Body of pancreas (tissue), 4 donors: ENCODE measurements around the gene ENDOD1. TPM values are rescaled to one million over a fixed set of nuclear protein-coding genes. Genes with fewer than 3 reads are reported as not detected.

Source experiments
- ATAC-seq: fragments of 150-250 bp; one replicate; pipeline ENCODE4 v1.9.1; 2016
- DNase-seq, 4 donors: peaks; one replicate each; pipeline ENCODE4 v3.0.0-alpha.2; 2019
- H3K27ac ChIP-seq, 4 donors: fragments of 200-600 bp; sonication (generic); 1 replicate in 3 of 4; 2 replicates in 1 of 4; pipeline versions ENCODE4 v1.5.1 to v1.6.1; 2016 to 2019; ENCODE audit warnings: mild to moderate bottlenecking in 1 of 4, mixed read lengths in 1 of 4, moderate library complexity in 1 of 4
- H3K27me3 ChIP-seq, 2 donors: fragments of 200-600 bp; sonication (generic); one replicate each; pipeline ENCODE4 v1.6.0; 2016; ENCODE audit warnings: mild to moderate bottlenecking in 1 of 2
- H3K36me3 ChIP-seq, 2 donors: fragments of 200-600 bp; sonication (generic); replicated peaks in 1 of 2; 2 replicates each; pipeline ENCODE4 v1.5.1; 2016; ENCODE audit warnings: low read depth in 2 of 2; ENCODE audit not compliant: insufficient read depth in 1 of 2
- H3K4me1 ChIP-seq: fragments of 200-600 bp; sonication (generic); one replicate; pipeline ENCODE4 v1.6.0; 2016
- H3K4me3 ChIP-seq, 2 donors: fragments of 200-600 bp; sonication (generic); 1 replicate in 1 of 2; 2 replicates in 1 of 2; pipeline ENCODE4 v1.5.1; 2016 to 2019
- H3K9me3 ChIP-seq, 3 donors: fragments of 200-600 bp; sonication (generic); 1 replicate in 2 of 3; 2 replicates in 1 of 3; pipeline ENCODE4 v1.5.1; 2016
- POLR2A ChIP-seq, 3 donors: fragments of 450-650 bp; IDR thresholded peaks; one replicate each; pipeline ENCODE4 v1.6.1; 2016; ENCODE audit warnings: antibody characterized with exemption in 3 of 3, mild to moderate bottlenecking in 2 of 3
- WGBS, 2 donors: methylation state at CpG; one replicate each; pipeline ENCODE4 v1.1.5; 2017; 5-methylcytosine and 5-hydroxymethylcytosine counted together
- intact Hi-C: fragments of 100-400 bp; cut with DNase I; formaldehyde crosslinking; loops from one replicate; pipeline ENCODE4 v1.15.1; 2023
- total RNA-seq, 2 donors: library from RNA; depleted of rRNA; stranded (reverse); fragments of >200 nt; gene quantifications; one replicate each; pipeline ENCODE4 v1.1.0, GENCODE V29; 2016
- TF ChIP-seq, protein P1 (sequence below), 7 experiments: fragments of 450-650 bp in 4 of 7; fragments of 200-600 bp in 3 of 7; sonication (generic) in 3 of 7; IDR thresholded peaks; one replicate each; pipeline ENCODE4 v1.5.1; 2016 to 2019; ENCODE audit warnings: antibody characterized with exemption in 7 of 7

Gene ENDOD1, protein sequence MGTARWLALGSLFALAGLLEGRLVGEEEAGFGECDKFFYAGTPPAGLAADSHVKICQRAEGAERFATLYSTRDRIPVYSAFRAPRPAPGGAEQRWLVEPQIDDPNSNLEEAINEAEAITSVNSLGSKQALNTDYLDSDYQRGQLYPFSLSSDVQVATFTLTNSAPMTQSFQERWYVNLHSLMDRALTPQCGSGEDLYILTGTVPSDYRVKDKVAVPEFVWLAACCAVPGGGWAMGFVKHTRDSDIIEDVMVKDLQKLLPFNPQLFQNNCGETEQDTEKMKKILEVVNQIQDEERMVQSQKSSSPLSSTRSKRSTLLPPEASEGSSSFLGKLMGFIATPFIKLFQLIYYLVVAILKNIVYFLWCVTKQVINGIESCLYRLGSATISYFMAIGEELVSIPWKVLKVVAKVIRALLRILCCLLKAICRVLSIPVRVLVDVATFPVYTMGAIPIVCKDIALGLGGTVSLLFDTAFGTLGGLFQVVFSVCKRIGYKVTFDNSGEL
- 10 to 100 TPM in 1 of 2 donors, 1 to 10 TPM in 1; 8.6 to 13.7 TPM for total RNA-seq

DNA sequence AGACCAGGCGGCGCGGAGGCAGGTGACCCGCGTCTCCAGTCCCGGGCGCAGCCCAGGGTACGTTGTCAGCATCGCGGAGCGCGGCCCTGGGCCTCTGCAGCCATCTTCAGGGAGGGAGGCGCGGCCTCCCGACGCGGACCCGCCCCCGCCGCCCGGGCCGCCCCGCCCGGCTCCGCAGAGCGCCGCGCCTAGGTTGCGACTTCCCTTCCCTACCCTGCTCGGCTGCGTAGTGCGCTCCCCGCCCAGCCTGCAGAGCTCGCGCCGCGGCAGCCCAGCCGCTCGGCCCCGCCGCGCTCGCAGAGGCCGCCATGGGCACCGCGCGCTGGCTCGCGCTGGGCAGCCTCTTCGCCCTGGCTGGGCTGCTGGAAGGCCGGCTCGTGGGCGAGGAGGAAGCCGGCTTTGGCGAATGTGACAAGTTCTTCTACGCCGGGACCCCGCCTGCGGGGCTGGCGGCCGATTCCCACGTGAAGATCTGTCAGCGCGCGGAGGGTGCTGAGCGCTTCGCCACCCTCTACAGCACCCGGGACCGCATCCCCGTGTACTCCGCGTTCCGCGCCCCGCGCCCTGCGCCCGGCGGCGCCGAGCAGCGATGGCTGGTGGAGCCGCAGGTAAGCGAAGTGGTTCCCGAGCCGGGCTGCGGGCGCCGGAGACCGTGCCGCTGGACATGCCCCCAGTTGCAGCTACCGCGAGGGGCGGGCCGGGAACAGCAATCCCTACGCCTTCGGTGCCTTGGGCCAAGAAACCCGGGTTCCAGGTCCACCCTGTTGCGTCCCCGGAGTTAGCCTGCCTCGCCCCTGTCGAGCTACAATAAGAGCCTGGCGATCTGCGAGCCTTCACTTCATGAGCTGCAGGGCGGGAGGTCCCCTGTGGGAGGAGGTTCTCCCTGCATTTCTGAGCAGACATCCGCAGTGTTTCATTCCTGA lies at the start of gene ENDOD1:
ENDOD1 (plus strand) TSS at position 227 of the 923 bp plus-strand sequence; CDS start at position 309, 82 bp downstream.
- Histone ChIP-seq H3K36me3 (no peaks in the 10 kb centered on the region), H3K4me1 (peaks cover 15% of the 10 kb centered on the region), H3K27ac (peak within 1 kb of the TSS; percentile 67 to 93 (median 85)), H3K27me3 (no peaks in the 10 kb centered on the region), H3K9me3 (no peaks in the 10 kb centered on the region), H3K4me3 (peak within 1 kb of the TSS; percentile 76)
- DNase-seq (peak; percentile 79 to 85 (median 82)), ATAC-seq (peak; percentile 96)
- 0 to 1% methylated on average over 3 to 87 of the region's 106 CpGs for WGBS, 2 donors
- TF ChIP-seq POLR2A (IDR thresholded peaks at IDR 0.05), result peak in 2 of 3 donors; percentile 71 to 85
- TF ChIP-seq, protein P1, sequence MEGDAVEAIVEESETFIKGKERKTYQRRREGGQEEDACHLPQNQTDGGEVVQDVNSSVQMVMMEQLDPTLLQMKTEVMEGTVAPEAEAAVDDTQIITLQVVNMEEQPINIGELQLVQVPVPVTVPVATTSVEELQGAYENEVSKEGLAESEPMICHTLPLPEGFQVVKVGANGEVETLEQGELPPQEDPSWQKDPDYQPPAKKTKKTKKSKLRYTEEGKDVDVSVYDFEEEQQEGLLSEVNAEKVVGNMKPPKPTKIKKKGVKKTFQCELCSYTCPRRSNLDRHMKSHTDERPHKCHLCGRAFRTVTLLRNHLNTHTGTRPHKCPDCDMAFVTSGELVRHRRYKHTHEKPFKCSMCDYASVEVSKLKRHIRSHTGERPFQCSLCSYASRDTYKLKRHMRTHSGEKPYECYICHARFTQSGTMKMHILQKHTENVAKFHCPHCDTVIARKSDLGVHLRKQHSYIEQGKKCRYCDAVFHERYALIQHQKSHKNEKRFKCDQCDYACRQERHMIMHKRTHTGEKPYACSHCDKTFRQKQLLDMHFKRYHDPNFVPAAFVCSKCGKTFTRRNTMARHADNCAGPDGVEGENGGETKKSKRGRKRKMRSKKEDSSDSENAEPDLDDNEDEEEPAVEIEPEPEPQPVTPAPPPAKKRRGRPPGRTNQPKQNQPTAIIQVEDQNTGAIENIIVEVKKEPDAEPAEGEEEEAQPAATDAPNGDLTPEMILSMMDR (IDR thresholded peaks at IDR 0.05), result peak in 3 of 7 experiments; percentile 12 to 28 (median 15)
- intact Hi-C loops, result no loop called here

DNA sequence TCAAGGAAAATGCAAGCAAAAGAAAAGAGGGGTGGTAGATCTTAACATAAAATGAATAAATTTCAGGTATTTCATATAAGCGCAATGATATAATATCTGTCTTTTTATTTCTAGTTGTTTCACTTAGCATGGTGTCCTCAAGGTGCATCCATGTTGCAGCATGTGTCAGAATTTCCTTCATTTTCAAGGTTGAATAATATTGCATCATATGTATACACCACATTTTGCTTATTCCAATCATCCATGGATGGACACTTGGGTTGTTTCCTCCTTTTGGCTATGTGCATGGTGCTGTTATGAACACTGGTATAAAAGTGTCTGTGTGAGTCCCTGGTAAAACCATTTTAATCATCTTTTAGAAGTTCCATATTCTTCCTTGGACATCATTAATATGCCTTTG lies 47.4 kb upstream of the ENDOD1 start:
- 92 to 100% methylated on average over 1 of the region's 1 CpG for WGBS, 2 donors
- TF ChIP-seq, protein P1 (IDR thresholded peaks at IDR 0.05), result no peak
- no peak for TF ChIP-seq POLR2A (IDR thresholded peaks at IDR 0.05)
- no peak for DNase-seq

DNA sequence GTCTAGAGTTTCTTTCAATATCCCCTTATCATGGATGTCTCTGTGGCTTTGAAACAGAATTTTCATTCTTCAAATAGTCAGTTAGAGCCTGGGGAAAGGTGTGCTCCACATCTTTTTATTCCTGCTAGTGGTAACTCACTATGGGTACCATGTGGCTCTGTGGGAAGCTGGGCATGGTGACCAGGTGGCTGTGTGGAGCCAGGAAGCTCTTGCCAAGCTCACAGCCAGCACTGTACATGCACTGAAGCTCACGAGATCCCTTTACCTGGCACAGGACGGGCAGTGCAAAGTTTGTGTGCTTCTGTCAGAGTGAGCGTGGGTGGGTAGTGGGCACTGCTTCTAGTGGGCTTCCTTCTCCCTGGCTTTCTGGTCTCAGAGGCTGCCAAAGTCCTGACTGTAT lies 46.7 kb upstream of the ENDOD1 start:
- TF ChIP-seq POLR2A (IDR thresholded peaks at IDR 0.05), result no peak
- TF ChIP-seq, protein P1 (IDR thresholded peaks at IDR 0.05), result no peak
- H3K36me3 ChIP-seq, result no peaks in the 10 kb centered on the region
- no peak overlapping the region for H3K4me3 ChIP-seq
- H3K27me3 ChIP-seq, result no peaks in the 10 kb centered on the region
- no peak overlapping the region for H3K27ac ChIP-seq
- ATAC-seq (peak; percentile 40), DNase-seq (peak in 3 of 4 donors; percentile 31 to 72 (median 42))
- intact Hi-C loops, result no loop called here
- WGBS, 2 donors, result 35 to 36% methylated on average over 3 of the region's 3 CpGs
- H3K9me3 ChIP-seq, result no peaks in the 10 kb centered on the region
- no peaks in the 10 kb centered on the region for H3K4me1 ChIP-seq

More for the DNA sequence above, 47.4 kb upstream of the ENDOD1 start:
- H3K27ac ChIP-seq, result no peak overlapping the region
- H3K27me3 ChIP-seq, result no peaks in the 10 kb centered on the region
- no peak overlapping the region for H3K4me3 ChIP-seq
- no peaks in the 10 kb centered on the region for H3K4me1 ChIP-seq
- no peak for ATAC-seq
- no peaks in the 10 kb centered on the region for H3K36me3 ChIP-seq
- intact Hi-C loops, result no loop called here
- H3K9me3 ChIP-seq, result no peaks in the 10 kb centered on the region

DNA sequence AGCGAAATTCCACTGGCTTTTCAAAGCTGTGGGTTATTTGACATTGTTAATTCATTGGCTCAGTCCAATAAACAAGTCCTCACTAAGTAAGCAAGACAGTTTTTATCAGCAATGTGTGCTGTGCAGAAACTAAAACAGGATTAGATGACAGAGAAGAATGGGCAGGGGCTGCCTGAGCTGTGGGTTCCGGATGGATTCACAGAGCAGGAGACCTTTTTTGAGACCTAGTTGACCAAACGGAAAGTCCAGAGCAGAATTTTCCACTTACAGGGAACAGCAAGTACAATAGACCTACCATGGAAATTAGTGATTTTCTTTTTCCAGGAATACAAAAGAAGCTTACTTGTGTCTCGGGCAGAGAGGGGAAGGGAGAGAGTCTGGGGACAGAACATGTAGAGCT lies 45.6 kb upstream of the ENDOD1 start:
- DNase-seq, result no peak
- ATAC-seq, result no peak
- intact Hi-C loops, result no loop called here
- Histone ChIP-seq H3K9me3 (no peaks in the 10 kb centered on the region), H3K4me1 (no peaks in the 10 kb centered on the region), H3K36me3 (no peaks in the 10 kb centered on the region), H3K27ac (no peak overlapping the region), H3K27me3 (no peaks in the 10 kb centered on the region), H3K4me3 (no peak overlapping the region)
- WGBS, 2 donors, result 56 to 65% methylated on average over 4 of the region's 4 CpGs
- no peak for TF ChIP-seq POLR2A (IDR thresholded peaks at IDR 0.05)
- TF ChIP-seq, protein P1 (IDR thresholded peaks at IDR 0.05), result no peak
